Lower leg skin (tissue), 3 donors: ENCODE measurements around the gene EP300.

ENCODE experiments used
- POLR2A ChIP-seq, 2 donors: fragments of 450-650 bp; IDR thresholded peaks; one replicate each; pipeline ENCODE4 v1.6.1; 2016 to 2017; ENCODE audit warnings: antibody characterized with exemption in 2 of 2, mild to moderate bottlenecking in 1 of 2, moderate library complexity in 1 of 2
- TF ChIP-seq, protein P1 (sequence below), 3 donors: fragments of 450-650 bp; IDR thresholded peaks; one replicate each; pipeline ENCODE4 v1.5.1; 2016; ENCODE audit warnings: antibody characterized with exemption in 3 of 3, mild to moderate bottlenecking in 3 of 3, moderate library complexity in 2 of 3

DNA sequence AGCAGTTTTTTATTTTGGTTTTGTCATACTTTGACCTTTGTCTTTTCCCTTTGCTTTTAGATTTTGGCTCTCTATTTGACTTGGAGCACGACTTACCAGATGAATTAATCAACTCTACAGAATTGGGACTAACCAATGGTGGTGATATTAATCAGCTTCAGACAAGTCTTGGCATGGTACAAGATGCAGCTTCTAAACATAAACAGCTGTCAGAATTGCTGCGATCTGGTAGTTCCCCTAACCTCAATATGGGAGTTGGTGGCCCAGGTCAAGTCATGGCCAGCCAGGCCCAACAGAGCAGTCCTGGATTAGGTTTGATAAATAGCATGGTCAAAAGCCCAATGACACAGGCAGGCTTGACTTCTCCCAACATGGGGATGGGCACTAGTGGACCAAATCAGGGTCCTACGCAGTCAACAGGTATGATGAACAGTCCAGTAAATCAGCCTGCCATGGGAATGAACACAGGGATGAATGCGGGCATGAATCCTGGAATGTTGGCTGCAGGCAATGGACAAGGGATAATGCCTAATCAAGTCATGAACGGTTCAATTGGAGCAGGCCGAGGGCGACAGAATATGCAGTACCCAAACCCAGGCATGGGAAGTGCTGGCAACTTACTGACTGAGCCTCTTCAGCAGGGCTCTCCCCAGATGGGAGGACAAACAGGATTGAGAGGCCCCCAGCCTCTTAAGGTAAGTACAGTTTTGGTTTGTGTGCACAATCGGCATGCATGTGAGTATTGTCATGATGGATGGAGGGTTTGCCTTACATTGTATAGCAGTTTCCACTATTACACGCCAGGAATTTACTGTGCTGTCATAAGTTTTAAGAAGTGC, 25.0 kb downstream of the EP300 start:
- TF ChIP-seq, protein P1, sequence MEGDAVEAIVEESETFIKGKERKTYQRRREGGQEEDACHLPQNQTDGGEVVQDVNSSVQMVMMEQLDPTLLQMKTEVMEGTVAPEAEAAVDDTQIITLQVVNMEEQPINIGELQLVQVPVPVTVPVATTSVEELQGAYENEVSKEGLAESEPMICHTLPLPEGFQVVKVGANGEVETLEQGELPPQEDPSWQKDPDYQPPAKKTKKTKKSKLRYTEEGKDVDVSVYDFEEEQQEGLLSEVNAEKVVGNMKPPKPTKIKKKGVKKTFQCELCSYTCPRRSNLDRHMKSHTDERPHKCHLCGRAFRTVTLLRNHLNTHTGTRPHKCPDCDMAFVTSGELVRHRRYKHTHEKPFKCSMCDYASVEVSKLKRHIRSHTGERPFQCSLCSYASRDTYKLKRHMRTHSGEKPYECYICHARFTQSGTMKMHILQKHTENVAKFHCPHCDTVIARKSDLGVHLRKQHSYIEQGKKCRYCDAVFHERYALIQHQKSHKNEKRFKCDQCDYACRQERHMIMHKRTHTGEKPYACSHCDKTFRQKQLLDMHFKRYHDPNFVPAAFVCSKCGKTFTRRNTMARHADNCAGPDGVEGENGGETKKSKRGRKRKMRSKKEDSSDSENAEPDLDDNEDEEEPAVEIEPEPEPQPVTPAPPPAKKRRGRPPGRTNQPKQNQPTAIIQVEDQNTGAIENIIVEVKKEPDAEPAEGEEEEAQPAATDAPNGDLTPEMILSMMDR (IDR thresholded peaks at IDR 0.05): no peak
- TF ChIP-seq POLR2A (IDR thresholded peaks at IDR 0.05): no peak
